NCI-H2196 treated with DMSO at 0.1 percent for 48 hours (cell line): ENCODE data around the gene CHRNA9.
"Not testable (repeated sequence)": the region's sequence is repeated elsewhere in the genome, so short reads cannot be mapped to it uniquely, and the experiment has no call there.

ENCODE experiments used
- DNase-seq: peaks from one replicate; lab custom pipeline; 2025; ENCODE audit not compliant: unreplicated experiment; lab: John Stamatoyannopoulos, UW

The CHRNA9 gene

GRCh38 chr4:40334591-40335524, at the start of gene CHRNA9:
TSS of gene CHRNA9 (plus strand) at chr4:40335333. CDS start at chr4:40335468, 135 bp downstream.
- DNase-seq, result no peak

DNA sequence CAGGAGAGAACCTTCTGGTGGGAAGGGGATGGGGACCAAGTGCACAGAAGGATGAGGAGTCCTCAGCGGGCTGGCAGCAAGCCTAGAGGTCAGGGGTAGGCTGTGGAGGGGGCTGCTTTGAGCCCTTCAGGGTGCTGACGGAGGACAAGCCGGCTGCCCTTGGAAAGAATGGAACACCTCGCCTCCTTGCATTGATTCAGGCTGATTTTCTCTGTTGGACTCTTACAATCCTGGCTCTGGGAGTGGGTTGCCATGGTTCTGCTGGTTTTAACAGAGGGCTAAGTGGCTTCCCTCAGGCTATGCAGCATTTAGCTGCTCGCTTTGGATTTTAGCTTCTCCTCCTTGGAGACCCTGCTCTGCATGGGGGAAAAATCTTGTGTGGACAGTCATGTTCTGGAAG, 49.4 kb upstream of the CHRNA9 start:
- DNase-seq, result no peak

- DNase-seq, result no peak
Observed at GRCh38 chr4:40288566-40288965, 46.6 kb upstream of the CHRNA9 start.

DNA sequence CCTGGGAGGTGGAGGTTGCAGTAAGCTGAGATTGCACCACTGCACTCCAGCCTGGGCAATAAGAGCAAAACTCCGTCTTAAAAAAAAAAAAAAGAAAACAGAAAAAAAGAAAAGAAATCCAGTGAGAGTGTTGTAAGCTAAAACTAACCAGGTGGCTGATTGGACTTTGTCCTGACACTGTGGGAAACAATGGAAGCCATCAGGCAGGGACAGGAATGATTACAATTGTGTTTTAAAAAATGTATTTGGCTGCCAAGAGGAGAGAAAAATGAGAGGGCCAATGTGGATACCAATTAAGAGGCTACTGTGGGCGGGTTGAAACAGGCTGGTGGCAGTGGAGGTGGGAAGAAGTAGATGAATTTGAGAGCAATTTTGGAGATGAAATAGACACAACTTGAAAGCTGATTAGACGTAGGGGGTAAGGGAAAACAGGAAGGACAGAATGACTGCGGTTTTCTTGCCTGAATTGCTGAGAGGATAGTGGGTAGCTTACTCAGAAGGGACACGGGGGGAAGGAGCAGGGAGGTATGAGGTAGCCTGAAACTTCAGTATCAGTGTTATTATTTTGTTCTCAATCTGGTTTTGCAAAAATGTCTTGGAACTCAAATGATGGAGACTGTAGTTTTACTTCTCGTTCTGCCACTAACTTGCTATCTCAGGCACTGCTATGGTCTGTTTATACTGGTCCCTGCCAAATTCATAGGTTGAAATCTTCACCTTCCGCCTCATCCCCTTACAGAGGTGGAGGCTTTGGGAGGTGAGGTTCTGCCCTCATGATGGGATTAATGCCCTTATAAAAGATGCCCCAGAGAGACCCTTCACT, 45.6 kb upstream of the CHRNA9 start:
- no peak for DNase-seq

- not testable (repeated sequence) for DNase-seq
Observed at GRCh38 chr4:40290611-40291186, 44.4 kb upstream of the CHRNA9 start.

- no peak for DNase-seq
Observed at GRCh38 chr4:40292313-40292759, 42.8 kb upstream of the CHRNA9 start.

DNA sequence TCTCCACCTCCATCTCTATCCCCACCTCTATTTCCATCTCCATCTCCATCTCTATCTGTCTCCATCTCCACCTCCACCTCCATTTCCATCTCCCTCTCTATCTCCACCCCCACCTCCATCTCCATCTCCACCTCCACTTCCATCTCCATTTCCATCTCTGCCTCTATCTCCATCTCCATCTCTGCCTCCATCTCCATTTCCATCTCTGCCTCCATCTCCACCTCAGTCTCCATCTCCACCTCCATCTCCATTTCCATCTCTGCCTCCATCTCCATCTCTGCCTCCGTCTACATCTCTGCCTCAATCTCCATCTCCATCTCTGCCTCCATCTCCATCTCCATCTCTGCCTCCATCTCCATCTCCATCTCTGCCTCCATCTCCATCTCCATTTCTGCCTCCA, 40.8 kb upstream of the CHRNA9 start:
- no peak for DNase-seq

DNA sequence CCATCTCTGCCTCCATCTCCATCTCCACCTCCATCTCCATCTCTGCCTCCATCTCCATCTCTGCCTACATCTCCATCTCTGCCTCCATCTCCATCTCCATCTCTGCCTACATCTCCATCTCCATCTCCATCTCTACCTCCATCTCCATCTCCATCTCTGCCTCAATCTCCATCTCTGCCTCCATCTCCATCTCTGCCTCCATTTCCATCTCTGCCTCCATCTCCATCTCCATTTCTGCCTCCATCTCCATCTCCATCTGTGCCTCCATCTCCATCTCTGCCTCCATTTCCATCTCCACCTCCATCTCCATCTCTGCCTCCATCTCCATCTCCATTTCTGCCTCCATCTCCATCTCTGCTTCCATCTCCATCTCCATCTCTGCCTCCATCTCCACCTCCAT, 40.1 kb upstream of the CHRNA9 start:
- DNase-seq, result not testable (repeated sequence)

- no peak for DNase-seq
Observed at GRCh38 chr4:40295572-40295971, 39.6 kb upstream of the CHRNA9 start.

- DNase-seq, result no peak
Observed at GRCh38 chr4:40299126-40299525, 36.0 kb upstream of the CHRNA9 start.

GRCh38 chr4:40299811-40300292, 35.3 kb upstream of the CHRNA9 start:
- no peak for DNase-seq

DNA sequence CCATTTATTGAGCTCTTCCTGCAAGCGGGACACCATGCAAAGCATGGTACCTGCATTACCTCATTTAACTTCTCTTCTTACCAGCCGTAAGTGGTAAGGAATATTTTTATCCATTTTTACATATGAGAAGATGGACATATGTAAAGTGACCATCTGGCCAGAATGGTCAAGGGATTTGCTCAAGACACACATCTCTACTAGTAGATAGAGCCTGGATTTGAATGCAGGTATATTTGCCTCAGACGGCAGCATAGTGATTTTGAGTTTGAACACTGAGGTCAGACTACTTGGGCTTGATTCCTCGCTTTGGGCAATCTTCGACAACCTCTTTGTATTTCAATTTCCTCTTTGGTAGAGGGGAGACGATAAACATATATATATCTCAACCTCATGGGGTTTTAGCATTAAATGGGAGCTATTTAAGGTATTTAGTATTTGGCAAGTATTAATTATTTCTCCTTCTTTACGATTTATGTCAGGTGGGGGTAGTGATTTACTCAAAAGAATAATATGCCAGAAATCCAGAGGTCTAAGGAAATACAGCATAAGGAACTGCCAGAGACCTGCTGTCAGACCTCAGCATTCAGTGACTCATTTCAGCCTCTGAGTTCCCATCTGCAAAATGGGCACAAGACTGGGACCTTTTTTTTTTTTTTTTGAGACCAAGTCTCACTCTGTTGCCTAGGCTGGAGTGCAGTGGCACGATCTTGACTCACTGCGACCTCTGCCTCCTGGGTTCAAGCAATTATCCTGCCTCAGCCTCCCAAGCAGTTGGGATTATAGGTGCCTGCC, 34.6 kb upstream of the CHRNA9 start:
- no peak for DNase-seq

DNA sequence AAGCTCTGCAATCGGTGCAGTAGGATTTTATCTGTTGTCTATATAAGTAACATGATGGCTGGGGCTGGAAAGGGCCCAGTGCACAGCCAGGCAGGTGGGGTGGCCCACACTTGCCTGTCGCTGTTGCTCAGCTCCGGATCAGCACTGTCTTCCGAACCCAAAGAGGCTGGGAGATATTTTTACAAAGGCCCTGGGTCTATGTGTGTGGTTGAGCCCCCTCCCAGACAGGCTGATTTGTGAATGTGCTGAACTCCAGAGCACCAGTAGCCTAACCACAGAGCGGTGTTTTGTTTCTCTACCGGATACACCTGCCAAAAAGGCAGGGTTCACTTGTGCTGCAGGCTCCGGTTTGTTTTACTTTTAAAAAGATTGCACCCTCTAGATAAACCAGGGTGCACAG, 33.5 kb upstream of the CHRNA9 start:
- DNase-seq, result no peak

GRCh38 chr4:40303751-40304150, 31.4 kb upstream of the CHRNA9 start:
- no peak for DNase-seq

DNA sequence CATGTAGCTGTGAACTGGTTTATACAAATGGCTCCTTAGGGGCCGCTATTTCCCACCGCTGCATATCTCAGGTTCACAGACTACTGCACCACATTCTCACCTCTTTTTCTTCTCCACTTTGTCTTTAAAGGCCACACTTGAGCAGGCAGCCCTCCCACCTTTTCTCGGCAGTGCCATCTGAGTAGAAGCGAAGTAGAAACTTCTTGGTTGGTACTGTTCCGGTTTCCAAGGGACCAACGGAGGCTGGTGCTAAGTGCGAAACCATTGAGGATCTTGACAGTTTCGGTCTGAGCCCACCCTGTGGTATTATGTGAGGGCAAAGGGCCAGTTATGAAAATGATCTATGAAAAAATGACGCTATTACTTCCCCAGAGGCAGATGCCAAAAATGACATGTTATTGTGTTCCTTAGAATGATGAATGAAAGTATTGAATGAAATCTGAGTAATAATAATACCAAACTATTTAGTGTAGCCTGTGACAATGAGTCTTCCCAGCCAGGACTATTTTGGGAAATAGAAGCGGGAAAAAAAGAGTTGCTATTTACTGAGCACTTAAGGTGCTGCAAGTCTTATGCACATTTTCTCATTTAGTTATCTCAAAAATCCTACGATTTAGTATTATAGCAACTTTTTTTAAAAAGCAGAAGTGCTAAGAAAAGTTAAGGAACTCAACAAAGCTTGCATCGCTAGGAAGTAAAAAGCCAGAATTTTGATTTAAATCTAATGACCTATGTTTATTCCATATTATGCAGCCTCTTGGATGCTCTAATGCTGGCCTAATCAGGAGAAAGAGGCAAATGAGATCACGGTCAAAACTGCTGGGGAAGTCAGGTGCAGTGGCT, 29.6 kb upstream of the CHRNA9 start:
- DNase-seq, result no peak

DNA sequence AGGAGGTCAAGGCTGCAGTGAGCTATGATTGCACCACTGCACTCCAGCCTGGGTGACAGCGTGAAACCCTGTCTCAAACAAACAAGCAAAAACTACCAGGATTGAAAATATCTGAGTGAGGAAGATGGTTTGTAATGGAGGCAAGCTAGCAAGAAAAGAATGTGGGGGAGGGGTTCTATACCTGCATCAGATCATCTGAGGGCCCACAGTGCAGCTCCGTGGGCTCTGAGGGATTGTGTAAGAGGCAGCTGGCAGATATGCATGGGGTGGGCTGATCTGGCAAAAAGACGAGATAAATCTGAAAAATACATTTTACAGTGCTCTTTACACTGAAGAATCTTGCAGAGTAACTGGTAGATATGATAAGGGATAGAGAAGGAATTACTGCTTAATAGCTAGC, 28.9 kb upstream of the CHRNA9 start:
- DNase-seq, result no peak

GRCh38 chr4:40306976-40307375, 28.2 kb upstream of the CHRNA9 start:
- no peak for DNase-seq

DNA sequence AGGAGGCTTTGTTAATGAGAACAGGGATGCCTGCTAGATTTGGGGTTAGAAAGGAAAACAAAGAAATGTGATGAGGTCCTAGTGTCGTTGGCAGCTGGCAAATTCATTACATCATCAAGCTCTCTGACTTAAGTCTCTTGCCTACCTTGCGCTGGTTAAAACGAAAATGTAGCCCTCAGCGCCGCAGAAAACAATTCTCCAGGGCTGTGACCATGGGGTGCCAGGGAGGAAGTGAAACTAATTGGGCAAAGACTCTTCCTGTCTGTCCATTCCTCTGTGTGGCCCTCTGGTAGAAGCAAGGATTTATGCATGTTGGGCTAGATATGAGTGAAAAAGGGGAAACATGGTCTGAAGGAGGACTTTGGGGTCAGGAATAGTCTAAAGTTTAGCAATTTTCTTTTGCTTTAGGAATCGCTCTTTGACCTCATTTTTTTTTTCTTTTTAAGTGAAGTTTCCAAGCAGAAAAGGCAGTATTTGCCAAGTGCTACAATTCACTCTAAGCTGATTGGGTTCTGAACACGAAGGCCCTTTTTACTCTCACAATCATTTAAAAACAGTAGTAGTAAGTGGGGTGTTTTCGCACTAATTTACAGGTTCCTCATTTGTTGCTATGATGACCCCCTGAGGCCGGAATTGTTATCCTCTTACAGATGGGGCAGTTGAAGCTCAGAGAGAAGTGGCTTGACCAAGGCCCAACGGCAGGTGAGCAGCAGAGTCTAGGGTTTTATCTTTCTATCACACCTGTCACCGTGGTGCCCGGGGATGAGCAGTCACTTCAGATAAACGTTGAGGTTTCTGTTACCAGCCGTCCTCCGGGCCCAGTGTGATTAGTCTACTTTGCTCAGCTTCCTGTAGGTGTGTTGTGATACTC, 27.3 kb upstream of the CHRNA9 start:
- no peak for DNase-seq
